ENCODE measurements around the gene EHMT1.
"Not testable (repeated sequence)": the region's sequence is repeated elsewhere in the genome, so short reads cannot be mapped to it uniquely, and the experiment has no call there.

EHMT1 gene

GRCh38 chr9:137716694-137717287 lies 98.0 kb downstream of the EHMT1 start:
- DNase-seq (ENCODE audit: extremely low read depth, low read depth) = no peak
- TF ChIP-seq CTCF (IDR thresholded peaks at IDR 0.05; ENCODE audit: low read depth, low read length) = no peak

GRCh38 chr9:137717776-137718327 lies 99.0 kb downstream of the EHMT1 start:
- no peak for TF ChIP-seq CTCF (IDR thresholded peaks at IDR 0.05; ENCODE audit: low read depth, low read length)
- DNase-seq (ENCODE audit: extremely low read depth, low read depth) = no peak

GRCh38 chr9:137719194-137719593 lies 100.4 kb downstream of the EHMT1 start:
- no peak for DNase-seq (ENCODE audit: extremely low read depth, low read depth)
- TF ChIP-seq CTCF (IDR thresholded peaks at IDR 0.05; ENCODE audit: low read depth, low read length) = no peak

GRCh38 chr9:137720571-137721110 lies 101.8 kb downstream of the EHMT1 start:
- DNase-seq (ENCODE audit: extremely low read depth, low read depth) = no peak
- no peak for TF ChIP-seq CTCF (IDR thresholded peaks at IDR 0.05; ENCODE audit: low read depth, low read length)

GRCh38 chr9:137721479-137721878 lies 102.7 kb downstream of the EHMT1 start:
- DNase-seq (ENCODE audit: extremely low read depth, low read depth) = no peak
- no peak for TF ChIP-seq CTCF (IDR thresholded peaks at IDR 0.05; ENCODE audit: low read depth, low read length)

- no peak for DNase-seq (ENCODE audit: extremely low read depth, low read depth)
- no peak for TF ChIP-seq CTCF (IDR thresholded peaks at IDR 0.05; ENCODE audit: low read depth, low read length)
Measured at GRCh38 chr9:137721899-137722298, 103.1 kb downstream of the EHMT1 start.

- no peak for TF ChIP-seq CTCF (IDR thresholded peaks at IDR 0.05; ENCODE audit: low read depth, low read length)
- DNase-seq (ENCODE audit: extremely low read depth, low read depth) = no peak
Measured at GRCh38 chr9:137722481-137722880, 103.7 kb downstream of the EHMT1 start.

- DNase-seq (ENCODE audit: extremely low read depth, low read depth) = not testable (repeated sequence)
Measured at GRCh38 chr9:137723356-137723755, 104.6 kb downstream of the EHMT1 start.
